HG02973 (cell line): ENCODE results near the gene CDK8.

ENCODE experiments used
- ATAC-seq: cut with Tn5 transposase; IDR thresholded peaks from one replicate; pipeline ENCODE4 v1.9.1; 2021; ENCODE audit warnings: moderate library complexity; ENCODE audit not compliant: unreplicated experiment

The CDK8 gene

DNA sequence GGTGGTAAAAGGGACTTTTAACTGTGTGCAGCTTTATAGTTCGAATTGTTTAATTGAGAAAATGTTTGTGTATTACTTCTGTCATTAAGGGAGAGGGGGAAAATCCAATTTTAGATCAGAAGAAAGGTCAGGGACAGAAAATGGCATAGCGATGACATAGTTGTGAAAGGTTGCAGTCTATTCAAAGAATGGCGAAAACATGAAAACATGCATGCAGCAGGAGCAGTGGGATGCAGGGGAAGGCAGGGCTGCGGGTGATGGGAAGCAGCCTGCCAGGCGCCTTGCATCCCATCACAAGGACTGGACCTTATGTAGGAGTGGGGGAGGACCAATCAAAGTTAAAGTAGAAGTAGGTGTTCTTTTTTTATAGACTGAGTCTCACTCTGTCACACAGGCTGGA is 125.9 kb downstream of the CDK8 start:
- ATAC-seq, result no peak

DNA sequence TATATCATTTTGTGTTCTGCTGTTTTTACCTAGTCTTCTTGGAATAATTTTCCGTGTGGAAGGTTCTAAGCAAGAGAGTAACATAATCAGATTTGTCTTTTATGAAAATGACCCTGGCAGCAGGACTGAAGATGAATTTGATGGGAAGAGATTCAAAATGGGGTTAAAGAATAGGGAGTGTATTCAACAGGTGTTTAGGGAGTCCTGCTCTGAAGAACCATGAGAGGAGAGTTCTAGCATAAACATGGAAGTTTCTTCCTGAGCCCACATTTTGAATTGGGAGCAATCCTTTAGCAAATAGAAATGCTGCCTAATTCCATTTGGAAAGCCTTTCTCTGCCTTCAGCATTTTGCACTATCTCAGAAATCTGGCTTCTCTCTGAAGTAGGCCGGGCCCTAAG is 127.0 kb downstream of the CDK8 start:
- no peak for ATAC-seq

DNA sequence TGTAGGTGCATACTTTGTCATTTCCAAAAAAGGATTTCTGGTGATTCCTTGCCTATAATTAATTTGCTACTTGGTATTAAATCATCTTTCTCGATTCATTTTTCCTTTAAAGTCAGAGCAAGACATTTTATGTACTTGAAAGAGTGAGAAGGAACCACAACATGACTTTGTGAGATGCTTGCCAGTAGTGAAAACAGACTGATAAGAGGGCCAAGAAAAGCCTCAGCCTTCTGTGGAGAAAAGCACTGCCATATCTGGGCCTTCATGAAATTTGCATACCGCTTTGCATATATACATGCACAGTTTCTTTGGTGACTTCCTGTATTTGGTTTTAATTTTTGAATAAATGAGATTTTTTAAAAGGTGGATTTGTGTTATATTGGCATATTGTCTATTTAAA is 128.4 kb downstream of the CDK8 start:
- ATAC-seq, result no peak

DNA sequence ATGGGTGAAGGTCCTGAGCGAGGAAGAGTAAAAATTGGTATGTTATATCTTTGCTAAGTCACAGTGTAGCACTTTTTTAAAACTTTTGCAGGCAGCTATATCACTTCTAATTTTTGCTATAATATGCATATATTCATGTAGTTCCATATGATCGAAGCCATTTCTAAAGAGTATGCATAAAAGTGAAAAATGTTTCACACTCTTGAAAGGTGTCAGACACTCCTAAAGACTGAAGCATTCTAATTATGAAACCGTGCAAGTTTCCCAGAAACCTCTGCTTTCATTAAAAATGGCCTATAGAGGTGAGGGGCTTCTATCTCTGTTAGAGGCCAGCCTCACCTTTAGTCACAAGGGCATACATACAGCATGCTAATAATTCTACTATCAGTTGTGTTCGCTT is 128.9 kb downstream of the CDK8 start:
- ATAC-seq, result no peak

DNA sequence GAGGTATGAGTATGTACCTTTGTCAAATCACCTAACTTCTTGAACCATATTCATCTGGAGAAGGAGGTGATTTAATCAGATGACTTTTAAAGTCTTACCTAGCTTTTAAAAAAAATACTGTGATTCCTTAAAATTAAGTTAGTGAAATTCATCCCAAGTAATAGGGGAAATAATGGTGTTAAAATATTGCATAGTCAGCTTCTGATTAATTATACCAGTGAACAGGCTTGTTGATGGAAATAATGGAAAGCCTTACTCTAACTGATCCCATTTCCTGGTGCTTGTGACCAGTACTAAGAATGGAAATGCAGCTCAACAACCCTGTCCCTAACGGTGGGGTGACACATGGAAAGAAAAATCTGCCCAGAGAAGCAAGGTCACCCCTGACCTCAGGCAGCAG is 130.7 kb downstream of the CDK8 start:
- no peak for ATAC-seq

DNA sequence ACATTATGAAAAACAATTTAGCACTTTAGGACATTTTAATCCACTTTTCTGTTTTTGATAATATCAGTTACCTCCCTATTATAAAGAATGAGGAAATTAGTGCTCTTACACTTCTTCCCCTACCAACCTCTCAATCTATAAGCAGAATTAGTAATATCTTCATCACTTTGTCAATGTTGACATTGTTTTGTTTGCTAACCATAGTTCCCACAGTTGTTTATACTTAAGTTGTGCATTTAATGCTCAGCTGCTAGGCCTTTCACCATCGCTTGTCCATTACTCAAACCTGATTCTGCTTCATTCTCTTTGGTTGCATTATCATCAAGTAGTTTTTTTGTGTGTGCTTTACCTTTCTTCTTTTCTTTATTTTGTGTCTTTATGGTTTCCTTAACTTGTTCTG is 132.1 kb downstream of the CDK8 start:
- no peak for ATAC-seq

DNA sequence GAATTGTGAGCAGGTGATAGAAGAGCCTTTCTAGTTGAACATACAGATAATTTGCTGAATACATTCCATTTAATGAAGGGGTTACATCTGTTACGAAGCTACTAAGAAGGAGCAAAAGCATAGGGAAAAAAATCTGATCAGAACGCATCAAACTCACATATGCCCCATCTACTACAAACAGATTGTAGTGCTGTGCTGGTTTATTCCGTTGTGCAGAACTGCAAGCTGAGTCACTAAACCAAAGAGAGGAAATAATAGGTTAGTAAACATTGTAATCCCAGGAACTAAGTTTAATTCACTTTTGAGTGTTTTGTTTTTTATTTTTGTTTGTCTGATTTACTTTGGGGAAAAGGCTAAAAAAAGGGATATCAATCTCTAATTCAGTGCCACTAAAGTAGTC is 136.3 kb downstream of the CDK8 start:
- ATAC-seq, result no peak

DNA sequence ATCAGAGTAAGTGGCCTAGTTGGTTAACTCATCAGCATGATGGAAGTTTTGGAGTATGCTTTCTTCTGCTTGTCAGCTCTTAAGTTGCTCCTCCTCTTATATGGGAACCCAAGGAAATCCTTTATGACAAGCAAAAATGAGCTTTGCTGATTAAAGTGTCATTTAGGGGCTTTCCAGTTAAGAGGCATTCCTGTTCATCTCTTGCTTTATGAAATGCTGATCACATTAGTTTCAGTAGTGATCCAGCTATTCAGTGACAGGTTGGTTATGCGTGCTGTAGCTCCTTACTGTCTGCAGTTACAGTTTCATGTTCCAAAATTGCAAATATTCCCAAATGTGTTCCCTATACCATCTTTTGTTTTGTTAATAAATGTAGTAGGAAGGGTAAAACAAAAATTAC is 146.6 kb downstream of the CDK8 start:
- no peak for ATAC-seq

DNA sequence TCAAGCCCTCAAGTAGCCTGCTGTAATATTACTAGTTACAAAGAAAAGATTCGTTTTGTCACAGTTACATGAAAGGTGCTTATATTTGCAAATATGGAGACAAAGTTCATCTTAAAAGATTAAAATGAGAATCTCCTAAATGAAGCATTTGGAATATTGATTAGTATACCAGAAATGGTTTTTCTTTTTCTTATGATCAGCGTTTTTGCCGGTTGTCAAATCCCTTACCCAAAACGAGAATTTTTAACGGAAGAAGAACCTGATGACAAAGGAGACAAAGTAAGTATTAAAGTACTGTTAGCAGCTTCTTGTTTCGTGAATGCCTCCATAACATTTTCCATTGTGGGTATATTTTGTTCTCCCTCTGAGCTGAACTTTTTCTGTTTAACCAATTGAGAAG is 147.1 kb downstream of the CDK8 start:
- ATAC-seq, result no peak

DNA sequence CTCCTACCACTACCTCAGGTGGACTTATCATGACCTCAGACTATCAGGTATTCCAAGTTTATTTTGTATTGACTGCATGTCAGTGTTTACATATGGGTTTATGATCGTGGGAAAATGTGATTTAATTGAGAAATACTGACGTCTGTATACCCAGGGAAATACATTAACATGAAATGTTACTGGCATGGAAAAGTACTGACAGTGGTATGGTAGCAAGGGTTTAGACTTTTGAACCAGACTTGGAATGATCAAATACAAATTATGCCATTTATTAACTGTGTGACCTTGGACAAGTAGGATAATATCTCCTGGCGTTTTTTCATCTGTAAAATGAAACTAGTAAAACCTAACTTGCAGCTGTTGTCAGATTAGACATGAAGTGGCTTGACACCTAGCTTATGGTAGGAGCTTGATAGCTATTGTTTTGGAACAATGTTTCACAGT is 147.7 kb downstream of the CDK8 start:
- ATAC-seq, result no peak

DNA sequence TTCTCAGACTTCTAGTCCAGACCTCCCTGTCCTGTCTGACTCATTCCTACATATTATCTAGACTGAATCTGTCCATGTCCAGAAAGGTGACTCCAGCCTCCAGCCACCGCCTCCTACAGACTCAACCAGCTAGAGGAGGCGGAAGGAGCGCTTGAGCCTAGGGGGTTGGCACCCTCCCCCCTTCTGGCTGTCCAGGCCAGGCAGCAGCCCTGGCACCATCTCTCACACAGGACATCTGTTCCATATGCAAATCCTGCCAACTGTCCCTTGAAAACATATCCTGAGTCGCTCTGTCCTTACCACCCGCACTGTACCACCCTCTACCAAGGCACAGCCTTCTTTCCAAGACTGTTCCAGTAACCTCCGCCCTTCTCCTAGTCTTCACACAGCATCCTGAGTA is 152.9 kb downstream of the CDK8 start:
- no peak for ATAC-seq

DNA sequence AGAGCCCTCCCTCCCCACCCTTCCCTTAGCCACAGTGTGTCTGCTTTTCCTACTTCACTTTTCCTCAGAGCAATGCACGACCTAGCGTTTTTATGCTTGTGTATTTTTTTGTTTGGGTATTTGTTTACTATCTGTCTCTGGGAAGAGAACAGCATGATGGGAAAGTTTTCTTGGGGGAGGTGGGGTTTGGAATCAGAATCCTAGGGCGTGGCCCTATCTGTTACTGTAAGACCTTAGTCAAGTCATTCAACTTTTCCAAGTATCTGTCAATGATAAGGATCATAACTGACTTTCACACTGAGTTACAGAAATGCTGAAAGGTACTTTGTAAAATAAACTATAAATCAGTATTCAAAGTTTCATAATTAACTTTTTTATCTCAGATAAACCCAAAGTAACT is 157.3 kb downstream of the CDK8 start:
- ATAC-seq, result no peak

DNA sequence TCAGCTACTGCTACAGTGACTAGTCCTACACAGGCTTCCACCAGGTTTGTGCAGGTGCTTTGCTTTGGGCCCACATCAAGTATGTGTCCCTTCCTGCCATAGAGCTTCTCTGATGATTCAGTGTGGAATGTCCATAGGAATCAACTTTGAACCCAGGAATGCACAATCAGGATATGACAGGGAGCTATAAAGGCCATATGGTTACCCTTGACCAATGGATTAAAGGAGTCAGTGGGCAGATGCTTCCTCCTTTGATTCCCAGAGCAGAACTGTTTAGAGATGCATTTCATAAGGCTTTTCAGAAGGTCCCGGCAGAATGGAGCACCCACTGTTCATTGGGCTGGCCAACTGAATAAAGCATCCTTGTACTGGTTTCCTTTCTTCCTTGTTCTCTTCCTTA is 158.3 kb downstream of the CDK8 start:
- ATAC-seq, result no peak

DNA sequence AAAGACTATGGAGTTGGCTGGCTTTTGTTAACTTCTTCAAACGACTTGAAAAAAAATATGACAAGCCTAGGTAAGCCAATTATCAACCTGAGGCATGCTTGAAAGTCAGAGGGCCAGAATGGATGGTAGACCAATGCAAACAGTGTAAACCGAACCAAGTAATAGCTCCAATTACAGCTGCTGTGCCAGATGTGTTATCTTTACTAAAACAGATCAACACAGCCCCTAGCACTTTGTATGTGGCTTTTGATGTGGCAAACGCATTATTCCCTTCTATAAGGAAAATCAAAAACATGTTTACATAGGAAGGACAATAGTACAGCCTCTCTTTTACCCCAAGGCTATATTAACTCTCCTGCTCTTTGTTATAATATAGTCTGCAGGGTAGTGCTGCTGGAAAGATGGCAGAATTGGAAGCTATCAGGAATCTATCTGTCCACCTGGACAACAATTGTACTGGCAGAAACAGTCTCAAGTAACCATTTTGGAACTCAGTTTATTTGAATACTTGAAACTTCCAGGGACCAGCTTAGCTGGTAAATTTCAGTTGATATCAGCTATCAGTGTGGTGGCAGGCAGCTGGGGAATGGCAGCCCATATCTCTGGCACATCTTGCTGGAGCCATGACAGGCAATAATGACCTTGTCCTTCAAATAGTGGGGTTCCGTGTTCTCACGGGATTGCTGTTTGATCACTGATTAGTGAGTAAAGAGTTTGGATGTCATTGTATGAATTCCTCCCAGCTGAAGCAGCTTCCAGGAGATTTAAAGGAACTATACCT is 159.2 kb downstream of the CDK8 start:
- no peak for ATAC-seq

DNA sequence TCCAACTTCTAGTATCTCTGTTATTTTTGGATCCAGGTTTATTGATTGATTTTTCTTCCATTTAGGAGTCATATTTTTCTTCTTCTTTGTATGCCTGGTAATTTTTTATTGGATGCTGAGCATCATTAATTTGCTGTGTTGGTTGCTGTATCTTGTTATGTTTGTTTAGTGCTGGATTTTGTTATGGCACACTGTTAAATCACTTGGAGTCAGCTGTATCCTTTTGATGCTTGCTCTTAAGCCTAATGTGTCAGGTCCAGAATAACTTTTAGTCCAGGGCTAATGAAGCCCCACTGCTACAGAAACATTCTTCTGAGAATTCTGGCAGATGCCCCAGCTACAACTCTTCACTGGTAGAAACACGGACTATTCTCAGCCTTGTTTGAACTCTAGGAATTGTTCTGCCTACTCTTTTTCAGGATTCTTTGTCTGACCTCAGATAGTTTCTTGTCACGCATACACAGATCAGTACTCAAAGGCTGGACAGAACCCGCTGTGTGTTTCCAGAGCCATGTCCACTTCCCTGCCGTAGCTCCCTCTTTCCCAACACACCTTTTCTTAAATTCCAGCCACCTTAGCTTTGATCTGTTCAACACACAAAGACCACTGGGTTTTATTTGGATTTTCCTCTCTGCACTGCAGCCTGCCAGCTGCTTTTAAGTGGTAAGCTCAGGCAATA is 166.5 kb downstream of the CDK8 start:
- ATAC-seq, result no peak

DNA sequence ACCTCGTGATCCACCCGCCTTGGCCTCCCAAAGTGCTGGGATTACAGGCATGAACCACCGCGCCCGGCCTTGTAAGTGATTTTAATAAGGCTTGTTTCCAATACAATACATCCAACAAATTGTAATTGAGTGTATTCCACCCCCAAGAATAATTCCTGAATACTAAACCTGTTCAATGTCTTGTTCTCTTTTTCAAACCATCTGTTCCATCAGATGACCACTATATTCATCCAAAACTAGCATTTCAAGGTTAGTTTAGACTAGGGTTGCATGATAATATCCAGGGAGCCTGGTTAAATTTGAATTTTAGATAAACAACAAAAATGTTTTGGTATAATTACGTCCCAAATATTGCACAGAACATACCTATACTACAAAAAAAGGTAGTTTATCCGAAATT is 168.1 kb downstream of the CDK8 start:
- ATAC-seq, result no peak

DNA sequence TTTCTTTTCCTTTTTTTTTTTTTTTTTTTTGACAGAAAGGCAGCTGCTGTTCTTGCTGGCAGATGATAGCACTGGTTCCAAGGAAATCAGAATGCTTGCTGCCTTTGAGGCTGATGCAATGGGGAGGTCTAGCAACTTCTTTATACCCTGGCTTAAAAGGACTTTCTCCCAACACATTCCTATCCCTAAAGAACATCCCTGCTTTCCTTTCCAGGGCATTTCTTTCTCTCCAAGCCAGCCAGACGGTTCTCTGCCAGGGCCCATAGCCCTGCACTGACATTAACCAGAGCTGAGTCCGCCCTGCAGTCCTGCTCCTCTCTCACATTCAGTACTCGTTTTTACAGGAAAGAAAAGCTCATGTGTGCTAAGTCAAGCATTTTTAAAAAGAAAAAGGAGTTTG is 169.7 kb downstream of the CDK8 start:
- no peak for ATAC-seq

DNA sequence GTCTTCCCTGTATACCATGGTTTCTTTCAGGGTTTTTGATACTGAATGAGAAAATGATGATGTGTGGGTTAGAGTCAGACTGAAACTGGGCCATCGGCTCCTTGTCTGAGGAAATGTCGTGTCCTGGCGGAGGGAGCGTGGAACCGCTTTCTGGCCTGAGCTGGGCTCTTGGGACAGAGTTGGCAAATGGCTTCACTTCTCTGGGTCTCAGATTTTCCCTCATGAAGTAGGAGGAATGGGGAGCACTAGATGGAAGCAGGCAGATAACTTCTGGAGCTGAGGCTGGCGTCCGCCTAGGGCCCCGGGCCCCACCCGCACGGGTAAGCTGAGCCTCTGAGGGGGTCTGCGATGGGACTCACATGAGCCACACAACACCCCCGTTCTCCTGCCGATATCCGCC is 170.3 kb downstream of the CDK8 start:
- ATAC-seq, result no peak

DNA sequence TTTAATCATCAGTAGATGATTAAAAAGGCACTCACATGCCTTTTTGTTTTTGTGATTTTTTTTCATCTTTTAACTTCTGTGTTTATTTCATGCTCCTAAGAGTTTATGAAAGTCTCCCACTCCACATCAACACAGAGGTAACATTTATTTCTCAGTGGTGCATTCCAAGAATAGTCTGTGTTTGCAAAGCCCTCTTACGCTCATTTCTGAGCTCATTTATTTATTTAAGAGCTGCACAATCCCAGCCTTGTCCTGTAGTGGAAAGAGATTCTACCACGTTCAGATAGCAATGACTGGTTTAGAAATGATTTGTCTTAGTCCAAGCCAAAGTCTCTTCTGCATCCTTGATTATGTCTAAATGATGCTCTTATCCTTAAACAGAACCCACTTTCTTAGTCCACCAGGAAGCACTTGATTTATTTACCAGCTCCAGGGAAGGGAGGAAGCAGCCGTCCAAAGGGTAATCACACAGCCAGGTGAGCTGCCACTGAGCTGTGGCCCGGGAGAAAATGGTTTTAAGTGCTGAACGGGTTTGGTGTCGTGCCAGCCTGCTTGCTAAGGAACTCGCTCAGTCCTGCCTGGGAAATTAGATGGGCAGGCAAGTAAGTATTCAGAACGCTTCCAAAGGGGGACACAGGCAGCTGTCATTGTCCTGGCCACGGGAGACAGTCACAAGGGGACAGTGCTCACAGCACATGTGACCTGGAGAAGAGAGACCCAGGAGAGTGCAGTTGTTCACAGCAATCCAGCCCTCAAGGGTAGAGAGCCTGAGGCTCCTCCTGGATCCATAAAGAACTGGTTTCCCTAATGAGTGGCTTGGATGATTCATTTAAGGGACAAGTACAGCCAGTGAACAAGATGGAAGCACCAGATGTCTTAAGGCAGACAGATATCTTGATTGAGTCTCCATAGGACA is 171.8 kb downstream of the CDK8 start:
- no peak for ATAC-seq

DNA sequence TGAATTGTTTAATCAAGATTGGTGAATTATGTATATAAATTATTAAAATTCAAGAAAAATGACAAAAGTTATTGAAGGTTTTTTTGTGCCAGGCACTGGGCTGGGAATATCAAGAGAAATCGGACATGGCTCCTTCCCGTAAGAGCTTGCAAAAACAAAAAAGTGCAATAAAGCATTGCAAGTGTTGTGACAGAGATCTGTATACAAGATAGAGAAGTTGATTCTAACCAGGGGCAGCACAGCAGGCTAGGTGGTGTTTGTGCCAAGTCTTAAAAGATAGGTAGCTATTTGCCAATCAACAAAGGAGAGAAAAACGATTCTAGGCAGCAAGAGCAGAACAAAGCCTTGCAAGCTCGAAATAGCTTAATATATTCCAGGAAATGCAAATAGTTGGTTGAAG is 179.8 kb downstream of the CDK8 start:
- no peak for ATAC-seq

DNA sequence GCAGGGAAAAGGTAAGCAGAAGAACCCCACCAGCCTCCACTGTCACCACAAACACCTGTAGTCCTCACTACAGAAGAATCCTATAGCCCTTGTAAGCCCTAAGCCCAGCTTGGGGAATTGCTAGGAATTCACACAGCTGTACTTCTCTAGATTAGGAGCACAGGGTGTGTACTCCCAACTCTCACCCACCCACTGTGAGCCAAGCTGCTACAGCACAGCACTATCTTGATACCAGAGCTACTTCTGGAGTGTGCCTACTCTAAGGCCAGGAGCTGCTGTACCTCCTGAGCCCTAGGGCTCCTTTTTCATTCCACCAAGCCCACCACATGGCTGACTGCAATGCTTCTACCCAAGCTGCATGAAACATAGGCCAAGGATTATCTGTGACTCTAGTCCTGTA is 181.2 kb downstream of the CDK8 start:
- no peak for ATAC-seq

DNA sequence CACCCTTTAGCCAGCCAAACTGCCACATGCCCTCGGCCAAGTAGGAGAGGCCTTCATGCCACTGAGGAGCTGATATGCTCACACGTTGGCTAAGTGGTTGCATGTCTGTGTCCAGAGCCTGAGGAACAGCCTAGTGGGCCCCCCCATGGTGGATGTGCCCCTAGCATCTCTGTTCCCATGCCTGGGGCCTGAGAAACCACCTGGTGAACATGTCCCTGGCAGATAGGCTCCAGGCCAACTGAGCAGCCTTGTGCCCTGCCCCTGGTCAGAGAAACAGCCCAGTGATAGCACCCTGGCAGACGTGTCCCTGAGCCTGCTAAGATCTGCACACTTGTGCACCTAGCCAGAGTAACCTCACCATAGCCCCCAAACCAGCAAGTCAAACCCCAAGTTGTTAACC is 181.7 kb downstream of the CDK8 start:
- no peak for ATAC-seq
